ENCODE measurements around the gene SULT1E1. TPM values are rescaled to one million over a fixed set of nuclear protein-coding genes. Genes with fewer than 3 reads are reported as not detected.

Gene SULT1E1
- total and polyA plus RNA-seq, 9 donors: 0.12 to 0.65 (median 0.21) TPM; not detected in 3

GRCh38 chr4:69875576-69875975 is 15.6 kb upstream of the SULT1E1 start:
- DNase-seq: no peak
- TF ChIP-seq POLR2A (IDR thresholded peaks at IDR 0.05): no peak
- 4 to 11% (median 10%) methylated on average over 2 of the region's 2 CpGs for WGBS, 3 donors
- Histone ChIP-seq H3K4me3 (no peak overlapping the region), H3K9me3 (no peaks in the 10 kb centered on the region), H3K27me3 (no peaks in the 10 kb centered on the region), H3K27ac (no peak overlapping the region), H3K36me3 (no peaks in the 10 kb centered on the region), H3K4me1 (ENCODE audit: insufficient read depth) (no peaks in the 10 kb centered on the region)
- intact Hi-C loops (cut with DNase I): no loop called here

- DNase-seq: no peak
These were observed 14.6 kb upstream of the SULT1E1 start for GRCh38 chr4:69874507-69874906.

DNA sequence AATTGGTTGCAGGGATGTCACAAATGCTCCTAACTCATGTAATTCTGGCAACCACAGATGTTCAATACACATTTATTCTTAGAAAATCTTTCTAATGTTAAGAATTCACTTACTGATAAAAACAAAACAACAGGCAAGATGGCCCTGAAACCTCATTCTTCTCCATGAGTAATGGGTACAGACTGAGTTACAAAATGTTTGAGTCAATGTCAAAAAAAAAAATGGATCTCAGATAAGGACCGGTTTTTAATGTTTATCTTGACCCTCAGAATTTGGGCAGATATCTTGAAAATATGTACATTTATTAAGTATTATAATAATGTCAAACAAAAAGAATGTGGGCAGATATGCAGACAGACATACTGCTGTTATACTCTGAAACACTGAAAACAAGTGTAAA is 1.8 kb upstream of the SULT1E1 start:
- intact Hi-C loops (cut with DNase I): no loop called here
- Histone ChIP-seq H3K36me3 (no peaks in the 10 kb centered on the region), H3K27ac (no peak overlapping the region), H3K4me1 (ENCODE audit: insufficient read depth) (no peaks in the 10 kb centered on the region), H3K4me3 (no peak overlapping the region), H3K9me3 (no peaks in the 10 kb centered on the region), H3K27me3 (no peaks in the 10 kb centered on the region)
- WGBS, 3 donors: 6 to 15% (median 6%) methylated on average over 1 of the region's 1 CpG
- DNase-seq: no peak
- TF ChIP-seq, protein P1, sequence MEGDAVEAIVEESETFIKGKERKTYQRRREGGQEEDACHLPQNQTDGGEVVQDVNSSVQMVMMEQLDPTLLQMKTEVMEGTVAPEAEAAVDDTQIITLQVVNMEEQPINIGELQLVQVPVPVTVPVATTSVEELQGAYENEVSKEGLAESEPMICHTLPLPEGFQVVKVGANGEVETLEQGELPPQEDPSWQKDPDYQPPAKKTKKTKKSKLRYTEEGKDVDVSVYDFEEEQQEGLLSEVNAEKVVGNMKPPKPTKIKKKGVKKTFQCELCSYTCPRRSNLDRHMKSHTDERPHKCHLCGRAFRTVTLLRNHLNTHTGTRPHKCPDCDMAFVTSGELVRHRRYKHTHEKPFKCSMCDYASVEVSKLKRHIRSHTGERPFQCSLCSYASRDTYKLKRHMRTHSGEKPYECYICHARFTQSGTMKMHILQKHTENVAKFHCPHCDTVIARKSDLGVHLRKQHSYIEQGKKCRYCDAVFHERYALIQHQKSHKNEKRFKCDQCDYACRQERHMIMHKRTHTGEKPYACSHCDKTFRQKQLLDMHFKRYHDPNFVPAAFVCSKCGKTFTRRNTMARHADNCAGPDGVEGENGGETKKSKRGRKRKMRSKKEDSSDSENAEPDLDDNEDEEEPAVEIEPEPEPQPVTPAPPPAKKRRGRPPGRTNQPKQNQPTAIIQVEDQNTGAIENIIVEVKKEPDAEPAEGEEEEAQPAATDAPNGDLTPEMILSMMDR (IDR thresholded peaks at IDR 0.05): no peak
- TF ChIP-seq EP300 (IDR thresholded peaks at IDR 0.05): no peak
- no peak for TF ChIP-seq POLR2A (IDR thresholded peaks at IDR 0.05)

More at GRCh38 chr4:69874507-69874906, 14.6 kb upstream of the SULT1E1 start:
- H3K4me1 ChIP-seq (ENCODE audit: insufficient read depth): no peaks in the 10 kb centered on the region
- no peaks in the 10 kb centered on the region for H3K36me3 ChIP-seq
- intact Hi-C loops (cut with DNase I): no loop called here
- no peak overlapping the region for H3K27ac ChIP-seq
- TF ChIP-seq, protein P1 (IDR thresholded peaks at IDR 0.05): no peak
- TF ChIP-seq POLR2A (IDR thresholded peaks at IDR 0.05): no peak
- TF ChIP-seq EP300 (IDR thresholded peaks at IDR 0.05): no peak
- no peak overlapping the region for H3K4me3 ChIP-seq
- H3K27me3 ChIP-seq: no peaks in the 10 kb centered on the region
- H3K9me3 ChIP-seq: no peaks in the 10 kb centered on the region

GRCh38 chr4:69860521-69861298 is 765 bp upstream of the SULT1E1 start:
- 70 to 87% (median 83%) methylated on average over 1 of the region's 1 CpG for WGBS, 3 donors
- DNase-seq: no peak
- intact Hi-C loops (cut with DNase I): no loop called here
- no peak for TF ChIP-seq POLR2A (IDR thresholded peaks at IDR 0.05)
- no peak for TF ChIP-seq EP300 (IDR thresholded peaks at IDR 0.05)
- TF ChIP-seq, protein P1 (IDR thresholded peaks at IDR 0.05): no peak
- H3K9me3 ChIP-seq: no peaks in the 10 kb centered on the region
- H3K4me1 ChIP-seq (ENCODE audit: insufficient read depth): no peaks in the 10 kb centered on the region
- H3K27ac ChIP-seq: no peak overlapping the region
- H3K4me3 ChIP-seq: no peak overlapping the region
- H3K36me3 ChIP-seq: no peaks in the 10 kb centered on the region
- no peaks in the 10 kb centered on the region for H3K27me3 ChIP-seq

DNA sequence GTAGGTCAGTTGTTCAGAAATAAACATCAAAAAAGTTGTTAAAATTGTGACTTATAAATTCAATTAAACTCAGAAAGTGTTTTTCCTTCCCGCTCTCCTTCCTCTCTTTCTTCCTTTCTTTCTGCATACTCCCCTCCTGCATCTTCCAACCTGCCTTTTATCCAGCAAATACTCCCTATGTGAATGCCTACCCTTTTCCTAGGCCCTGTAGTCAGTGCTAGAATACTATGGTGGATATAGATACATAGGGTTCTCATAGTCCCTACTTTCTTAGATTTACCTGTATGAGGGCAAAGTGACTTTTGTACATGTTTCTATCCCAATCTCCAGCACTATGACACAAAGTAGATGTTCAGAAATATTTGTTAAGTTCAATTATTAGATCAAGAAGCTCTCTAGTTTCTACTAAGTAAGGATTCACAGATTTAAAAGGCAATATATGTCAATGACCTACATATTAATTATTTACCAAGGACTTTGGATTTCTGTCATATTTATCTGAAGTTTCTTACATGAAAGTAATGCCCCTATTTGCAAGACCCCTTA is 732 bp downstream of the SULT1E1 start:
- intact Hi-C loops (cut with DNase I): no loop called here
- WGBS, 3 donors: 90 to 94% (median 91%) methylated on average over 1 of the region's 1 CpG

More for the DNA sequence above, 732 bp downstream of the SULT1E1 start:
- H3K27ac ChIP-seq: no peak overlapping the region
- no peaks in the 10 kb centered on the region for H3K36me3 ChIP-seq
- H3K4me3 ChIP-seq: no peak overlapping the region
- no peaks in the 10 kb centered on the region for H3K9me3 ChIP-seq
- no peaks in the 10 kb centered on the region for H3K4me1 ChIP-seq (ENCODE audit: insufficient read depth)
- DNase-seq: no peak
- H3K27me3 ChIP-seq: no peaks in the 10 kb centered on the region
- TF ChIP-seq, protein P1 (IDR thresholded peaks at IDR 0.05): no peak
- TF ChIP-seq EP300 (IDR thresholded peaks at IDR 0.05): no peak
- TF ChIP-seq POLR2A (IDR thresholded peaks at IDR 0.05): no peak

Data from ovary (tissue), 9 donors.